Neural progenitor cell (in vitro differentiated cells): Measurements from ENCODE around the gene CALN1.

ENCODE experiments used
- CTCF ChIP-seq: fragments of 200-600 bp; sonication (generic); IDR thresholded peaks from 2 replicates; pipeline ENCODE4 v1.5.1; 2017; ENCODE audit warnings: antibody characterized with exemption, mild to moderate bottlenecking
- EZH2 ChIP-seq: fragments of 200-600 bp; sonication (generic); IDR thresholded peaks from 2 replicates; pipeline ENCODE4 v1.6.1; 2017; ENCODE audit warnings: antibody characterized with exemption, mild to moderate bottlenecking, moderate library complexity

- no peak for TF ChIP-seq CTCF
- TF ChIP-seq EZH2, result no peak
These were observed 594.2 kb downstream of the CALN1 start for GRCh38 chr7:71817916-71818315.
